Epidermal melanocyte (primary cell): ENCODE measurements around the gene MYH7.
"Not testable (repeated sequence)": the region's sequence is repeated elsewhere in the genome, so short reads cannot be mapped to it uniquely, and the experiment has no call there.

Experiments used
- DNase-seq: peaks from one replicate; pipeline ENCODE4 v3.0.0; 2011; ENCODE audit warnings: low spot score; ENCODE audit not compliant: insufficient read length

Gene MYH7

DNA sequence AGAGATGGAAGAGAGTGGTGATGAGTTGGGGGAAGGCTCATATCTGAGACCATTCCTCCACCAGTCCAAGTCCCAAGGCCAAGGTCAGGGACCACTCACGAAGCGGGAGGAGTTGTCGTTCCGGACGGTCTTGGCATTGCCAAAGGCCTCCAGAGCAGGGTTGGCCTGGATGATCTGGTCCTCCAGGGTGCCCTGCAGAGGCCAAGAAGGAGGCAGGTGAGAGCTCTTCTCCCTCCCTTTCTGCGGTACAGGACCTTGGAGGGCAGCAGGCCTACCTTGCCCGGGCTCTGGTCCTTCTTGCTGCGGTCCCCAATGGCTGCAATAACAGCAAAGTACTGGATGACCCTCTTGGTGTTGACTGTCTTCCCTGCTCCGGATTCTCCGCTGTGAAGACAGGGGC is 4.0 kb downstream of the MYH7 start:
- no peak for DNase-seq

DNA sequence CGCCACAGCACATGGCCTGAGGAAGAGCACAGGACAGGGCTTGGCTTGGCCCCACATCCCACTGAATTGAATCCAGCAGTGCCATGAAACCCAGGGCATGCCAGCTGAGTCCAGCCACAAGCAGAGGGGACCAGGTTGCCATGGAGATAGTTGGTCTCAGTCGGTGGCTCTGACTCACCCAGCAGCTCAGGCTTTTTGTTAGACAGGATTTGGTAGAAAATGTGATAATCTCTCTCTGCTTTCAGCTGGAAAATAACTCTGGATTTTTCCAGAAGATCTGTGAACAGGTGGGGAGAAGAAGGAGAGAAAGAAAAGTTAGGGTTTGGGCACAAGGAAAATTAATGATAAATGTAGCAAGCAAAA is 4.8 kb downstream of the MYH7 start:
- DNase-seq, result no peak

DNA sequence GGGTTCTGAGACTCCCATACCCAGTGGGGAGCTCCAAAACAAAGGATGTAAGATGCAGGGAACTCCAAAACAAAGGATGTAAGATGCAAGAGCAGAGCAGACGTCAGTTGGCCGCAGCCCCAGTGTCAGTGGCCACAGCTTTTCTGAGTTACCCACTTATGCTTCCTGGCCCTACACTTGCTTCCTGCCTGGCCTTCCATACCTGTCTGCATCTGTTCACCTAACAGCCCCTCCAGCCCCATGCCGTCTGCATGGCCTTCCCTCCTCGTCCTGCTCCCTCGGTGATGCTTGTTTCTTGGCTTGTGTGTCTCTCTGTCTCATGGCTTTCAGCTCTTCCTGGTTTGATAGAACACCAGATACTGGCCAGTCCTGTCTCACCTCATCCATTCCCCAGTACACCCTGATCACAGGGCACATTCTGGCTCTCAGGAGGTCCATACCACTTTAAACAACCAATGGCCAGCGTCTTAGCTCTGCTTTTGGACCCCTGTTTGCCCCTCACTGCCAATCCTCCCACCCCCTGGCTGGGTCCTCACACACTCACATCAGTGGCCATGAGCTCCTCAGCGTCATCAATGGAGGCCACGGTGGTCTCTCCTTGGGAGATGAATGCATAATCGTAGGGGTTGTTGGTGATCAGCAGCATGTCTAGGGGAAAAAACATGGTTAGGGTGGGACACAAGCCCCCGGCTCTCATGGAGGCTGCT is 5.3 kb downstream of the MYH7 start:
- DNase-seq, result no peak

DNA sequence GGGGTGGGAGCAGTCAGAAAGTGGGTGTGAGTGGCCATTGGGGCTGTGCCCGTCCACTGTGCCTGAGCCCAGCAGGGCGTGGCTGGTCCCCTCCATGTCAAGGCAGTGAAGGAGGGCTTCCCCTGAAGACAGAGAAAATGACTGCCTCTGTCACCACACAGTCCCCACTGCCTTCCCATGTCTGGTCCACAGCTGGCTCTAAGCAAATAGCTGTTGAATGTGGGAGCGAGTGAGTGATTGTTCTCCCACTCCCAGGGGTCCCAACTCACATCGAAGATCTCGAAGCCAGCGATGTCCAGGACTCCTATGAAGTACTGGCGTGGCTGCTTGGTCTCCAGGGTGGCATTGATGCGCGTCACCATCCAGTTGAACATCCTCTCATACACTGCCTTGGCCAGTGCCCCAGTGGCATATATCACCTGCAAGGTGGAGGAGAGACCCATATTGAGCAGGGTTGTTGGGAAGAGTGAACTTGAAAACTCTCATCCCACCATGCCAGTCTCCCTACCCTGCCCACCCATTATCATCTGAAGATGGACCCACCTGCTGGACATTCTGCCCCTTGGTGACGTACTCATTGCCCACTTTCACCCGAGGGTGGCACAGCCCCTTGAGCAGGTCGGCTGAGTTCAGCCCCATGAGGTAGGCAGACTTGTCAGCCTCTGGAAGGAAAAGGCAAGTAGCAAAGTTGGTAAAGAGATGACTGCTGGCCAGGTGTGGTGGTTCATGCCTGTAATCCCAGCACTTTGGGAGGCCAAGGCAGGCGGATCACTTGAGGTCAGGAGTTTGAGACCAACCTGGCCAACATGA is 6.6 kb downstream of the MYH7 start:
- DNase-seq, result no peak

DNA sequence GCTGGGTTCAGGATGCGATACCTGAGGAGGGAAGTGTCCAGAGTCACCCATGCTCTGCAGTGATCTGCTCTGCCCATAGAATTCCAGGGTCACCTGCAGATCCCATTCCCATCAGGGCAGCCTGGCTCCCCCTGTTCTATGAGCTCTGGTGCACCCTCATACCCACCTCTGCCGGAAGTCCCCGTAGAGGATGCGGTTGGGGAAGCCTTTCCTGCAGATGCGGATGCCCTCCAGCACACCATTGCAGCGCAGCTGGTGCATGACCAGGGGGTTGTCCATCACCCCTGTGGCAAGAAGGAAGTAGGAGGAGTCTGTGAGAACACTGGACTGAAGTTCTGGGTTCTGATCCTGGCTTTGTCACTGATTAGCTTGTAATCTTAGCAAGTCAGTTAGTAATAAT is 9.7 kb downstream of the MYH7 start:
- not testable (repeated sequence) for DNase-seq

DNA sequence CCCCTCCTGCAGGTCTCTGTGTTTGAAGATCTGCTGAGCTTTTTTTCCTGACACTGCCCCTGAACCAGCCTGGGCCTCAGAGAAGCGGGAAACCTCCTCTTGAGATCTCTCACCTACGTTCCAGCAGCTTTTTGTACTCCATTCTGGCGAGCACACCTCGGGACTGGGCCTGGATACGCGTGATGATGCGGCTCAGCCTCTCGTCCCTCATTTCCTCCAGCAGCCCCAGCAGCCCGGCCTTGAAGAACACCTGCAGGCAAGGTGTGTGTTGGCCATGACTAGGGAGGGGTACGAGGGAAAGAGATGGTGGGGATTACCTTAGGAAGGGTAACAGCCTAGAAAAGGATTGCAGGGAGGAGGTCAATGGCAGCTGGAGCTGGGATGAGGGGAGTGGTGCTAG is 10.3 kb downstream of the MYH7 start:
- no peak for DNase-seq

DNA sequence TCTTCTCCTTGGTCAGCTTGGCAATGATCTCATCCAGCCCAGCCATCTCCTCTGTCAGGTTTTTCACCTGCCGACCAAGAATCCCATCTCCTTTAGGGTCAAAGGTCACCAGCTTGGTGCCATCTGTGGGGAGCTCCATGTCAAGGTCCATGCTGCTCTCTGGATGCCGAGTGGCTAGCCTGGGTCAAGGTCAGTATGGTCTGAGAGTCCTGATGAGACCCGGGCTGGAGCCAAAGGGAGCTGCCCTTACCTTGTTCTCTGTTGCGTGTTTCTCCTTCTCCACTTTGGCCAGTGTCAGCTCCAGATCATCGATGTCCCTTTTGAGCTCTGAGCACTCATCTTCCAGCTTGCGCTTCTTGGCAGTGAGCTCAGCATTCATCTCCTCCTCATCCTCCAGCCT is 11.8 kb downstream of the MYH7 start:
- DNase-seq, result no peak

DNA sequence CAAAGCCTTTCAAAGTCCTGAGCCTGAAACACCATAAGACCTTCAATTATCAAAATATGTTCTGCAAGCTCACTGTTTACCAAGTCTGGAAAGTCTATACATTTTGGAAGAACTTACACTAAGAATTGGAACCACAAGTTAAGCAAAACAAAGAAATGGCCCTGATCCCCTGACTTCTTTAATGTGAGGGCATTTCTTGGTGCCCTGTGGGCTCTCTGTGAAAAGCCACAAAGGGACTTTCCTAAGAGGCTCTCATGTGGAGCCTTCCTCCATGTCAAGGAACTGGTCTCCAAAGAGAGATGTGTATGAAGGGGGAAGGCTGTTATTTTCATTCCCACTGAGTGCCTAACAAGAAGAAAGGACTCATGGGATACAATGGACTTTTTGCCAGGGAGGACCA is 13.9 kb downstream of the MYH7 start:
- no peak for DNase-seq

DNA sequence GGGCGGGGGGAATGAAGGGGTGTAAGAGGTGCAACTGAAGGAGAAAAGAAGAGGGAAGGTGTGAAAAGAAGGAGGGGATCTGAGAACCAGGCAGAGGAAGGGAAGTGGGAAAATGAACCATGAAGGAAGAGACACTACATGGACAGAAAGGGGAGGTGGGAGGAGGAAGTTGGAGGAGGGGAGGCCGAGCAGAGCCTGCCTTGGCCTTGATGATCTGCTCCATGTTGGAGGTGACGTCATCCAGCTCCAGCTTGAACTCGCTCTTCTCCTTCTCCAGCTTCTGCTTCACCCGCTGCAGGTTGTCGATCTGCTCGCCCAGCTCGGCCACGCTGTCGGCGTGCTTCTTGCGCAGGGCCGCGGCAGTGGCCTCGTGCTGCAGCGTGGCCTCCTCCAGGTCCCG is 15.8 kb downstream of the MYH7 start:
- not testable (repeated sequence) for DNase-seq

DNA sequence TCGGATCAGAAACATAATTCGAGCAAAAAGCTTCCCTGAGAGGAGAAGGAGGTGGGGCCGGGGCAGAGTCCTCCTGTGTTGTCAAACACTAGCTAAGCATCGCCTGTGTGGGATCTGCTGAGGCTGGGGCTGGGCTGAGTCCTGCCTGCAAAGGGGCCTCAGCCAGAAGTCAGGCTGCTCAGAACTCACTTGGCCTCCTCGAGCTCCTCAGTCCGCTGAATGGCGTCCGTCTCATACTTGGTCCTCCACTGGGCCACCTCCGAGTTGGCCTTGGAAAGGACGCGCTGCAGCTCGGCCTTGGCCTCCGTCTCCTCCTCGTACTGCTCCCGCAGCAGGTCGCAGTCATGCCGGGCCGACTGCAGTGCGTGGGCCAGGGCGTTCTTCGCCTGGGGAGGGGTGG is 17.4 kb downstream of the MYH7 start:
- DNase-seq, result no peak

DNA sequence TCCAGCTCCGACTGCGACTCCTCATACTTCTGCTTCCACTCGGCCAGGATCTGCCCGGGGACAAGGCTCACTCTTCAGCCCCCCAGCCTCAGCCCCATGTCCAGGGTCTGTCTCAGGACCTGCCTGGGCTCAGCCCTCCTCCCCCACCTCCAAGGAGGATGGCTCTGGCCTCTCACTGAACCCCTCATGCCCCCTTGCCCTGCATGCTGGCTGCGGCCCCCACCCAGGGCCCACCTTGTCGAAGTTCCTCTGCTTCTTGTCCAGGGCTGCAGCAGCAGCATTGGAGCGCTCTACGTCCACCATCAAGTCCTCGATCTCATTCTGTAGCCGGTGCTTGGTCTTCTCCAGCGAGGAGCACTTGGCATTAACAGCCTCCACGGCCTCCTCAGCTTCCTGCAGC is 18.2 kb downstream of the MYH7 start:
- not testable (repeated sequence) for DNase-seq

DNA sequence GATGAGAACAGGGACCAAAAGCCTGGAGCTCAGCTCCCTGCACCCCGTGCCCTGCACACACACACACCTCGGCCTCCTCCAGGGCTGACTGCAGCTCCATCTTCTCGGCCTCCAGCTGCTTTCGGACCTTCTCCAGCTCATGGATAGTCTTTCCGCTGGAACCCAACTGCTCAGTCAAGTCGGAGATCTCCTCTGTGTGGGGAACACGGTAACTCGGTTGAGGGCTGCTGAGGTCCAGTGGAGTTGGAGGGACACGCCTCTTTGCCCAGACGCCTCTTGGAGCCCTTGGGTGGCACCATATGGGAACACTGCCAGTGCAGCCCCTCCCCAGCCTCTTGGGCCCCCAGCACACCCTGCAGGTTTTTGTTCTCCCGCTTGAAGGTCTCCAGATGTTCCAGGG is 18.7 kb downstream of the MYH7 start:
- no peak for DNase-seq

DNA sequence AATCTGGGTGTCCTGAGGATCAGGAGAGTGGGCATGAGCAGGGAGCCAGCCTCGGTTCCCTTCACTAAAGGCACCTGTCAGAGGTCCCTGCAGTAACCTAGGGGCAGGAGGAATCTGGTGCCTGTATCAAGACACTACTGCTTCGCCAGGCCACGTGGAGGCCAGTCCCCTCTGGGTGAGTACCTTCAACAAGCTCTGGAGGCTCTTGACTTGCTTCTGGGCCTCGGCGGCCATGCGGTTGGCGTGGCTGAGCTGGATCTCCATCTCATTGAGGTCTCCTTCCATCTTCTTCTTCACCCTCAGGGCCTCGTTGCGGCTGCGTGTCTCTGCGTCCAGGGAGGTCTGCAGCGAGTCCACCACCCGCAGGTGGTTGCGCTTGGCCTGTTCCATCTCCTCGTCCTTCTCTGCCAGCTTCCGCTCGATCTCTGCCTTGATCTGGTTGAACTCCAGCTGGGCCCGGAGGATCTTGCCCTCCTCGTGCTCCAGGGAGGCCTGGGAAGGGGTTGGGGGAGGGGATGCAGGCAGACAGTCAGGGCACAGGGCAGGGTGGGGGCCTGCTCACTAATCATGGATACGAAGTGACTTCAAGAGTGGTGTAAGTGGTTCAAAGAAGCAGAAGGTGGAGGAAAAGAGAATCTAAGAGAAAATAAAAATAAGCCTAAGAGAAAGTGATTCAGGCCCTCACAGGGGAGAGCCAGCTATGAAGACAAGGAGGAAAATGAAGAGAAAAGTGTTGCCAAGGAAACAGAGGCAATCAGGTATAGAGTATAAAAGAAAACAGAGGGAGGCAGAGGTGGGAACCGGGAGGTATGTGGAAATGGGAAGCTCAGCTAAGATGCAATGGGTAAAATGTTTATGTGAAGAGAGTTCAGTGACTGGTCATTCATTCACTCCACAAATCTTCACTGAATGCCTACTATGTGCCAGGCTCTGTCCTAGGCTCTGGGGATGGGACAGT is 19.4 kb downstream of the MYH7 start:
- no peak for DNase-seq

DNA sequence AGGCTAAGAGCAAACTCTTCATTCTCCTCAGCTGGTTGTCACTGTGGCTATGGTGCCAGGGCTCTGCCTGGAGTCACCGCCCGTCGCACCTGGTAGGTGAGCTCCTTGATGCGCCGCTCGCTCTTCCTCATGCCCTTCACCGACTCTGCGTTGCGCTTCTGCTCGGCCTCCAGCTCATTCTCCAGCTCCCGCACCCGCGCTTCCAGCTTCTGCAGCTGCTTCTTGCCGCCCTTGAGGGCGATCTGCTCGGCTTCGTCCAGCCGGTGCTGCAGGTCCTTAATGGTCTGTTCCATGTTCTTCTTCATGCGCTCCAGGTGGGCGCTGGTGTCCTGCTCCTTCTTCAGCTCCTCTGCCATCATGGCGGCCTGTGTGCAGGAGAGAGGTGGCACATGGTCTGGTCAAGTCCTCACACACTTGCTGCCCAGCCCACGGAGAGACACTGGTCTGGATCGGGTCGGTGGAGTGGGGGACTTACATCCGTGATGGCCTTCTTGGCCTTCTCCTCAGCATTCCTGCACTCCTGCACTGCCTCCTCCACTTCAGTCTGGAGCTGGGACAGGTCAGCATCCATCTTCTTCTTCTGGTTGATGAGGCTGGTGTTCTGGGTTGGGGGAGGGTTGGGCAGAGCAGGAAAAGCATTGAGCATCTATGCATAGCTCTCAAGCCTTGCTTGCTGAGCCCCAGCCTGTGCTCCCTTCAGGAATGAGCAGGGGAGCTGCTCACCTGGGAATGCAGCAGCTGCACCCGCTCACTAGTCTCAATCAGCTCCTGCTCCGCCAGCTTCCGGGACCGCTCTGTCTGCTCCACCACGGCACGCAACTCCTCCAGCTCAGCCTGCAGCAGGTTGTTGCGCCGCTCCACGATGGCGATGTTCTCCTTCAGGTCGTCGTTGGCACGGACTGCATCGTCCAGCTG is 20.3 kb downstream of the MYH7 start:
- no peak for DNase-seq

DNA sequence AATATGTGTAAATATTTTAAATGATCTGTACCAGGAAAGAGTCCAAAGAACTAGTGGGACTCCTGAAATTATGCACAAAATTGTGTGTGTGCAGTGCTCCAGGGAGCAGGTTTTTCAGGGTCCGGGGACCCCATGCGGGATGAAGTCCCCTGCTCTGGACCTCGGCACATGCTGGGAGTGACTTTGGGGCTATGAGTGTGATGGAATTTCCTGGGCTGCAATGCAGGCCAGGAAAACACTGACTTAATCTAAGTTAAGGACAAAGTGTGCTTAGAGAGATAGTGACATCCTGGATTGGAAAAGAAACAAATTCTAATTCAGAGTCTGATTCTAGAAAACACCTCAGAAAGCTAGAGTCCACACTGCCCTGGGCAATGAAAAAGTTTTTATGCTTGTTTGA is 21.2 kb downstream of the MYH7 start:
- no peak for DNase-seq

DNA sequence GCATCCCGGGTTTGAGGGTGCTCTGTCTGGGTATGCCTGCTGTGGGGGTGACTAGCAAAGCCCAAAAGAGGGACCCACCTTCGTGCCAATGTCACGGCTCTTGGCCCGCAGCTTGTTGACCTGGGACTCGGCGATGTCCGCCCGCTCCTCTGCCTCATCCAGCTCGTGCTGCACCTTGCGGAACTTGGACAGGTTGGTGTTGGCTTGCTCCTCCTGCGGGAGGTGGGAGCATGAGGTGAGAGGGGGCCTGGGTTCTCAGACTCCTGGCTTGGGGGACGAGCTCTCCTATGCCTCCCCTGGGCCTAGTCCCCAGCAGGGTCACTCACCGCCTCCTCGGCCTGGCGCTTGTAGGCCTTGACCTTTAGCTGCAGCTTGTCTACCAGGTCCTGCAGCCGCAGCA is 21.8 kb downstream of the MYH7 start:
- no peak for DNase-seq

DNA sequence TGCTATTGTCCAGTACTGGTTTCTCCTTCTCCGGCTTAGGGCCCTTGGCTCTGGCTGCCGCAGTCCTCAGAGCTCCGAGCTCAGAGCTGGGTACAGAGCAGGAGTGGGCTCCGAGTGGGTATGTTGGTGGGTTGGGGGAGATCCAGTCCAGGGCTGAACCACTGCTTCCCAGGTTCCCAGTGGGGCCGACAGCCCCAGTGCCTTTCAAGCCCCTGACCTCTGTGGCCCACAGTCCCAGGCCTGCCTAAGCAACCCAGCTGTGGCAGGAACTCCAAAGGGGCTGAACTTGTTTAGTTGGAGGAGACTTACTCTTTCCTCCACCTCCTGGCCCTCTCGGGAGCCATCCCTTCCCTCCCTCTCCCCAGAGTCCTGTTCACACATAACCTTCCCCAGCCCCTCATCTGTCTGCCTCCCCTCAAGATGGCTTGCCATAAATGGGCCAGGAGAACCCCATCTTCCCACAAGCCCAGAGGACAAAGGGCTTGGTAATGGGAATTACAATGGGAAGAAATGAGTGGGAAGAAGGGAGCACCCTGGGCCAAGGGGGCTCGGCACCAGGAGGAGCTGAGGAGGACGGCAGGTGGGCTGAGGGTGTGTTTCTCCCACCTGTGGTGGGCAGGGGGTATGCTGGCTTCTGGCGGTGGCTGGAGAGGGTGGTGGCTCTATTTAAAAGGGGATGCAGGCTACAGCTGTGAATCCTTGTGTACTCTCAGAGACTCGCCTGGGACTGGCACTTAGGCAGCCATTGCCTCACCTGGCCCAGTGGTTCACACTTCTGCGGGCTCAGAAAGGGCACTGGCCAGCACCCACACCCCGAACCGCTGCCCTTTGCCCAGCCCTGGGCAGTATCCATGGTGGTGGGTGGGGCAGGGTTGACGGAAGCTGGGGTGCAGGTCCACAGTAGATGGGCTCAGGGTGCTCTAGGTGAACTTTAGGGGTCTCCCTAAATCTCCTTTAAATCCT is 23.6 kb downstream of the MYH7 start:
- no peak for DNase-seq

DNA sequence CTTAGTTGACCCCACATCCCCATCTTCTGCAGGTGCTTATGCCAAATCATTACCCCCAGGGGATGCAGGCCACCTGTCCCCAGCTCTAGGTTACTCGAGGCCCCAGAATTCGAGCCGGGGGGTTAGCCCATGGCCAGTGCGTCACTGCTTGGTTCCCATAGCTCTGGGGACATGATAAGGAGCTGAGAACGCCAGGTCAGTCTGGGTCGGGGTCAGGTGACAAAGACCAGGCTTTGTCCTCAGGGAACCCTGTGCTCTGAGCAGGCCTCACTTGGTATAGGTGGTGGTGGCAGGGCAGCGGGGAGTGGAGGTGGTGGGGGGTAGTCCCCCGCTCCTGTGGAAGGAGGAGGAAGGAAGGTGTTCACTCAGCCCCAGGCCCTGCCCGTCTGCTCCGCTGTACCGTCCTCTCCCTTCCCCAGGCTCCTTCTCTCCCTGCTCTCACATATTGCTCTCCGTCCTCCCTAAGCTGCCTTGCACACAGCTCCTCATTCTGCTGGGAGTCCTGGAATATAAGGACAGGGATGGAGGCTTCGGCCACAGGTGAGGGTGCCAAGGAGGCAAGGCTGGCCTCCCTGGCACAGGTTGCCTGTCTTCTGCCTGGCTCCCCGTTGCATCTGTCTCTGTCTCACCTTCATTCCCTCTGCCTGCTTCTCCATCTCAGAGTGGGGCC is 25.4 kb downstream of the MYH7 start:
- DNase-seq, result no peak

DNA sequence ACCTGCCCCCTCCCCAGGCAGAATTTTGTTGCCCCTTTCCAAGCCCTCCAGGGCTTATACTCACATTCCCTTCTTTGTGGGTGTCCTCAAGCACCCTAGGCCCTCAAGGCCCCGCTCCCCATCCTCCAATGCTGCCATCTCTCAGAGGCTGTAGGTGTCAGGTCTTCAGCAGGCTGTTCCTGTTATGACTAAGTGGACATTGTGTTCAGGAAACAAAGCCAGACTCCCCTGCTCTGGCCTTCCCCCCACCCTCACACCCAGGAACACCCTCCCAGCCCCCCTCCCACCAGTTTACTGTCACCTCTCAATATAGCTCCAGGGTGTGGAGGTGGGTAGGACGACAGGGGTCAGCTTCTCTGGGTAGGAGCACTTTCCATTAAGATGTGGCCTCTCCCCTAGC is 26.0 kb downstream of the MYH7 start:
- DNase-seq, result no peak
